Liver (tissue), 9 donors: Measurements from ENCODE around the gene HACL1. TPM values are rescaled to one million over a fixed set of nuclear protein-coding genes. Genes with fewer than 3 reads are reported as not detected.

Experiments
- DNase-seq: peaks from one replicate; pipeline ENCODE4 v3.0.0-alpha.2; 2017; ENCODE audit warnings: low spot score
- H3K27ac ChIP-seq, 2 donors: one replicate each; pipeline ENCODE4 v1.7.0; 2013; ENCODE audit warnings: inconsistent platforms in 2 of 2, low read length in 2 of 2, control low read depth in 1 of 2, low read depth in 1 of 2, mild to moderate bottlenecking in 1 of 2
- H3K27me3 ChIP-seq, 4 donors: one replicate each; pipeline versions ENCODE4 v1.6.1 to v1.7.0; 2013; ENCODE audit warnings: low read length in 3 of 4, inconsistent platforms in 1 of 4, mild to moderate bottlenecking in 1 of 4, moderate library complexity in 1 of 4; ENCODE audit not compliant: control insufficient read depth in 4 of 4, insufficient read depth in 4 of 4
- H3K36me3 ChIP-seq, 4 donors: one replicate each; pipeline versions ENCODE4 v1.6.1 to v1.7.0; 2013; ENCODE audit warnings: low read length in 3 of 4, mild to moderate bottlenecking in 3 of 4, low read depth in 1 of 4, moderate library complexity in 1 of 4; ENCODE audit not compliant: control insufficient read depth in 4 of 4, insufficient read depth in 3 of 4
- H3K4me1 ChIP-seq, 4 donors: one replicate each; pipeline versions ENCODE4 v1.6.1 to v1.7.0; 2013; ENCODE audit warnings: low read length in 3 of 4, mild to moderate bottlenecking in 3 of 4, moderate library complexity in 1 of 4; ENCODE audit not compliant: control insufficient read depth in 4 of 4, insufficient read depth in 4 of 4
- H3K4me3 ChIP-seq, 3 donors: one replicate each; pipeline versions ENCODE4 v1.6.1 to v1.7.0; 2013; ENCODE audit warnings: low read length in 3 of 3, control low read depth in 1 of 3, low read depth in 1 of 3, mild to moderate bottlenecking in 1 of 3
- H3K9ac ChIP-seq, 2 donors: one replicate each; pipeline ENCODE4 v1.7.0; 2013; ENCODE audit warnings: low read length in 2 of 2, mild to moderate bottlenecking in 2 of 2, moderate library complexity in 2 of 2, control low read depth in 1 of 2, low read depth in 1 of 2
- H3K9me3 ChIP-seq, 4 donors: one replicate each; pipeline versions ENCODE4 v1.6.1 to v1.7.0; 2013; ENCODE audit warnings: low read length in 3 of 4; ENCODE audit not compliant: control insufficient read depth in 4 of 4
- CTCF ChIP-seq: fragments of 150-350 bp; IDR thresholded peaks from 2 replicates; pipeline ENCODE4 v1.5.1; 2017; ENCODE audit warnings: improper control_type of control experiment, low read depth, low read length; ENCODE audit not compliant: missing input control
- EGR1 ChIP-seq, 2 donors: IDR thresholded peaks; 2 replicates each; pipeline ENCODE4 v1.6.1; 2016 to 2018; ENCODE audit warnings: antibody characterized with exemption in 2 of 2, low read depth in 2 of 2
- FOXA1 ChIP-seq: IDR thresholded peaks from 2 replicates; pipeline ENCODE4 v1.6.1; 2016; ENCODE audit warnings: antibody characterized with exemption
- FOXA2 ChIP-seq: IDR thresholded peaks from 2 replicates; pipeline ENCODE4 v1.6.1; 2016; ENCODE audit warnings: antibody characterized with exemption
- GABPA ChIP-seq, 2 donors: IDR thresholded peaks in 1 of 2; conservative IDR thresholded peaks in 1 of 2; 2 replicates each; pipeline ENCODE4 v1.6.1; 2016; ENCODE audit warnings: antibody characterized with exemption in 2 of 2, mild to moderate bottlenecking in 1 of 2, moderate library complexity in 1 of 2
- HNF4A ChIP-seq, 2 donors: conservative IDR thresholded peaks; 2 replicates each; pipeline ENCODE4 v1.6.1; 2016; ENCODE audit warnings: antibody characterized with exemption in 2 of 2, mild to moderate bottlenecking in 2 of 2
- HNF4G ChIP-seq: IDR thresholded peaks from 2 replicates; pipeline ENCODE4 v1.6.1; 2016; ENCODE audit warnings: antibody characterized with exemption
- JUND ChIP-seq, 2 donors: IDR thresholded peaks; 2 replicates each; pipeline ENCODE4 v1.6.1; 2016; ENCODE audit warnings: antibody characterized with exemption in 2 of 2
- MAX ChIP-seq: IDR thresholded peaks from 2 replicates; pipeline ENCODE4 v1.6.1; 2016; ENCODE audit warnings: antibody characterized with exemption
- NR2F2 ChIP-seq: IDR thresholded peaks from 2 replicates; pipeline ENCODE4 v1.6.1; 2016; ENCODE audit warnings: antibody characterized with exemption
- RAD21 ChIP-seq, 2 donors: IDR thresholded peaks; 2 replicates each; pipeline ENCODE4 v1.6.1; 2016; ENCODE audit warnings: antibody characterized with exemption in 2 of 2, mild to moderate bottlenecking in 2 of 2
- REST ChIP-seq: IDR thresholded peaks from 2 replicates; pipeline ENCODE4 v1.6.1; 2016; ENCODE audit warnings: antibody characterized with exemption, mild to moderate bottlenecking
- RXRA ChIP-seq, 2 donors: IDR thresholded peaks; 2 replicates each; pipeline ENCODE4 v1.6.1; 2017 to 2018; ENCODE audit warnings: antibody characterized with exemption in 2 of 2, mild to moderate bottlenecking in 1 of 2
- SP1 ChIP-seq: IDR thresholded peaks from 2 replicates; pipeline ENCODE4 v1.6.1; 2018; ENCODE audit warnings: antibody characterized with exemption, mild to moderate bottlenecking
- TAF1 ChIP-seq: conservative IDR thresholded peaks from 2 replicates; pipeline ENCODE4 v1.6.1; 2016; ENCODE audit warnings: antibody characterized with exemption, mild to moderate bottlenecking
- YY1 ChIP-seq: IDR thresholded peaks from 2 replicates; pipeline ENCODE4 v1.6.1; 2016; ENCODE audit warnings: antibody characterized with exemption, mild to moderate bottlenecking
- WGBS: extraction: QIAGEN DNeasy Blood & Tissue Kit; methylation state at CpG from one replicate; pipeline ENCODE4 v1.1.7; 2013; 5-methylcytosine and 5-hydroxymethylcytosine counted together
- polyA plus RNA-seq, 2 donors: library from polyadenylated mRNA; stranded (reverse) in 1 of 2; unstranded in 1 of 2; fragments of 200-250 nt in 1 of 2; fragments of >200 nt in 1 of 2; fragmentation: Nextera tagmentation in 1 of 2; extraction: Ambion mirVana in 1 of 2; gene quantifications; one replicate each; pipeline versions ENCODE4 v1.2.1 to v1.2.3, GENCODE V29; 2013 to 2015
- total RNA-seq, 2 donors: library from RNA; depleted of rRNA; stranded (reverse); fragments of >200 nt; gene quantifications; one replicate each; pipeline ENCODE4 v1.2.3, GENCODE V29; 2014
- TF ChIP-seq, protein P1 (sequence below): IDR thresholded peaks from 2 replicates; pipeline ENCODE4 v1.6.1; 2016; ENCODE audit warnings: antibody characterized with exemption
- TF ChIP-seq, protein P2 (sequence below): IDR thresholded peaks from 2 replicates; pipeline ENCODE4 v1.6.1; 2016; ENCODE audit warnings: antibody characterized with exemption
- donor health status: healthy.
- donor health status: healthy.
- donor health status: healthy.
- donor health status: healthy.
- donor health status: healthy.

Gene HACL1
- total and polyA plus RNA-seq, 4 donors = 13.4 to 46.9 (median 32.2) TPM

- TF ChIP-seq TAF1 = no peak
- TF ChIP-seq FOXA1 = no peak
- TF ChIP-seq YY1 = no peak
These were observed 22.3 kb downstream of the HACL1 start (continued) for GRCh38 chr3:15579051-15579450.

DNA sequence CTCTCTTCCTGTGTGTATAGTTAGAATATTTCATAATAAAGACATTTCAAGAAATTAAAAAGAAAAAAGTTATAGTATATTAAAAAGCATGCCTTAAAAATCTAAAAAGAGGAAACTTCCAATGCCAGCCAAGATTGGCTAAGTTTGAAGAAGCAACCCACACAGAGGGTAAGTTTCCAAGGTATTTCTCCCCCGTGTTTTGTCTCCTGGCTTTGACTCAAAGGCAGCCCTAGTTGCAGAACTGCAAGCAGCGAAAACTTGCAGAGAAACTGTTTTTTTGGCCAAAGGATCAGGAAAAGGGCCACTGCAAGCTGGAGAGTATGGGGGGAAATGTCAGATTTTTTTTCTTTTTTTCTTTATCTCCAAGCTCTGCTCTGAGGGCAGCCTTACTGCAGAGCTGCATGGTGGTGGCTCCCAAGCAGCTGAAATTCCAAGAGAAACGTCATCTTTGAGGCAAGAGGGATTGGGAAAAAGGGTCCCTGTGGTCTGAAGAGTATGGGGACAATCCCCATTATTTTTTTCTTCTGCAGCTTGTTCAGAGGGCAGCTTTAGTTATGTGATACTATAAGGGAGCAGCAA, 23.0 kb downstream of the HACL1 start:
- no peak overlapping the region for H3K27ac ChIP-seq
- no peak overlapping the region for H3K9ac ChIP-seq
- H3K4me1 ChIP-seq = no peaks in the 10 kb centered on the region
- H3K9me3 ChIP-seq = no peaks in the 10 kb centered on the region
- WGBS = 61% methylated on average over 3 of the region's 3 CpGs
- H3K36me3 ChIP-seq = peaks cover 6 to 29% (median 26%) of the 10 kb centered on the region in 4 donors
- no peaks in the 10 kb centered on the region for H3K27me3 ChIP-seq
- no peak for DNase-seq
- TF ChIP-seq JUND (IDR thresholded peaks at IDR 0.05) = no peak
- no peak overlapping the region for H3K4me3 ChIP-seq

- peaks cover 6 to 30% (median 19%) of the 10 kb centered on the region in 4 donors for H3K36me3 ChIP-seq
- 88% methylated on average over 3 of the region's 3 CpGs for WGBS
These were observed 24.9 kb downstream of the HACL1 start for GRCh38 chr3:15576475-15576874.

More at GRCh38 chr3:15576475-15576874, 24.9 kb downstream of the HACL1 start:
- no peaks in the 10 kb centered on the region for H3K9me3 ChIP-seq
- H3K9ac ChIP-seq = no peak overlapping the region
- H3K4me3 ChIP-seq = no peak overlapping the region
- H3K27ac ChIP-seq = no peak overlapping the region
- no peak for TF ChIP-seq FOXA2
- TF ChIP-seq CTCF = no peak
- TF ChIP-seq MAX = no peak
- TF ChIP-seq RAD21 (IDR thresholded peaks at IDR 0.05) = no peak
- no peak for TF ChIP-seq HNF4A (conservative IDR thresholded peaks at IDR 0.05)
- TF ChIP-seq, protein P1, sequence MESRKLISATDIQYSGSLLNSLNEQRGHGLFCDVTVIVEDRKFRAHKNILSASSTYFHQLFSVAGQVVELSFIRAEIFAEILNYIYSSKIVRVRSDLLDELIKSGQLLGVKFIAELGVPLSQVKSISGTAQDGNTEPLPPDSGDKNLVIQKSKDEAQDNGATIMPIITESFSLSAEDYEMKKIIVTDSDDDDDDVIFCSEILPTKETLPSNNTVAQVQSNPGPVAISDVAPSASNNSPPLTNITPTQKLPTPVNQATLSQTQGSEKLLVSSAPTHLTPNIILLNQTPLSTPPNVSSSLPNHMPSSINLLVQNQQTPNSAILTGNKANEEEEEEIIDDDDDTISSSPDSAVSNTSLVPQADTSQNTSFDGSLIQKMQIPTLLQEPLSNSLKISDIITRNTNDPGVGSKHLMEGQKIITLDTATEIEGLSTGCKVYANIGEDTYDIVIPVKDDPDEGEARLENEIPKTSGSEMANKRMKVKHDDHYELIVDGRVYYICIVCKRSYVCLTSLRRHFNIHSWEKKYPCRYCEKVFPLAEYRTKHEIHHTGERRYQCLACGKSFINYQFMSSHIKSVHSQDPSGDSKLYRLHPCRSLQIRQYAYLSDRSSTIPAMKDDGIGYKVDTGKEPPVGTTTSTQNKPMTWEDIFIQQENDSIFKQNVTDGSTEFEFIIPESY = no peak
- TF ChIP-seq JUND (IDR thresholded peaks at IDR 0.05) = no peak
- no peak for TF ChIP-seq EGR1 (IDR thresholded peaks at IDR 0.05; ENCODE audit: low read depth in 2 of 2)
- TF ChIP-seq SP1 = no peak
- TF ChIP-seq, protein P2, sequence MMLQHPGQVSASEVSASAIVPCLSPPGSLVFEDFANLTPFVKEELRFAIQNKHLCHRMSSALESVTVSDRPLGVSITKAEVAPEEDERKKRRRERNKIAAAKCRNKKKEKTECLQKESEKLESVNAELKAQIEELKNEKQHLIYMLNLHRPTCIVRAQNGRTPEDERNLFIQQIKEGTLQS = no peak
- no peak for TF ChIP-seq REST
- no peak for TF ChIP-seq FOXA1
- TF ChIP-seq HNF4G = no peak
- TF ChIP-seq RXRA (IDR thresholded peaks at IDR 0.05) = no peak
- TF ChIP-seq YY1 = no peak
- no peak for TF ChIP-seq NR2F2
- no peak for TF ChIP-seq TAF1
- no peak for TF ChIP-seq GABPA (IDR thresholded peaks at IDR 0.05 in 1 of 2, conservative IDR thresholded peaks at IDR 0.05 in 1 of 2)
- no peaks in the 10 kb centered on the region for H3K27me3 ChIP-seq
- peaks cover 0 to 2% (median under 1%) of the 10 kb centered on the region in 4 donors for H3K4me1 ChIP-seq
- no peak for DNase-seq
